Immature natural killer cell (primary cell): ENCODE measurements around the gene FRMD4B. TPM values are rescaled to one million over a fixed set of nuclear protein-coding genes. Genes with fewer than 3 reads are reported as not detected.

Experiments used
- DNase-seq, 3 donors: peaks; one replicate each; pipeline ENCODE4 v3.0.0; 2022; ENCODE audit warnings: mixed read lengths in 1 of 3
- H3K27ac Mint-ChIP-seq, 6 donors: one replicate each; pipeline ENCODE4 v1.8.0; 2020; ENCODE audit warnings: mixed read lengths in 6 of 6, mild to moderate bottlenecking in 5 of 6, inconsistent platforms in 4 of 6, moderate library complexity in 3 of 6
- H3K27me3 Mint-ChIP-seq, 3 donors: one replicate each; pipeline ENCODE4 v1.8.0; 2020 to 2021; ENCODE audit warnings: low read depth in 3 of 3, mild to moderate bottlenecking in 3 of 3, mixed read lengths in 3 of 3, moderate library complexity in 3 of 3, inconsistent platforms in 1 of 3
- H3K36me3 Mint-ChIP-seq, 3 donors: one replicate each; pipeline ENCODE4 v1.8.0; 2020; ENCODE audit warnings: mixed read lengths in 3 of 3, inconsistent platforms in 2 of 3, mild to moderate bottlenecking in 2 of 3
- H3K4me1 Mint-ChIP-seq, 2 donors: one replicate each; pipeline ENCODE4 v1.8.0; 2020; ENCODE audit warnings: inconsistent platforms in 2 of 2, mild to moderate bottlenecking in 2 of 2, mixed read lengths in 2 of 2, moderate library complexity in 1 of 2
- H3K4me3 Mint-ChIP-seq, 5 donors: one replicate each; pipeline ENCODE4 v1.8.0; 2020; ENCODE audit warnings: mild to moderate bottlenecking in 5 of 5, mixed read lengths in 5 of 5, inconsistent platforms in 3 of 5, moderate library complexity in 3 of 5
- H3K9me3 Mint-ChIP-seq, 6 donors: one replicate each; pipeline ENCODE4 v1.8.0; 2020; ENCODE audit warnings: mild to moderate bottlenecking in 6 of 6, mixed read lengths in 6 of 6, inconsistent platforms in 4 of 6, moderate library complexity in 3 of 6
- polyA plus RNA-seq, 3 donors: library from polyadenylated mRNA; unstranded; fragments of 300-500 nt; fragmentation: Illumina TruSeq; gene quantifications; one replicate each; pipeline ENCODE4 v1.2.3, GENCODE V29; 2021

FRMD4B gene
- polyA plus RNA-seq, 3 donors from 2014 or later: 1.3 to 16.1 (median 5.4) TPM

- no peaks in the 10 kb centered on the region for H3K36me3 Mint-ChIP-seq
- peaks cover 0 to 4% (median 3%) of the 10 kb centered on the region in 3 donors for H3K27me3 Mint-ChIP-seq
- H3K9me3 Mint-ChIP-seq: no peaks in the 10 kb centered on the region
- H3K4me3 Mint-ChIP-seq: no peak overlapping the region
- no peak for DNase-seq
- no peaks in the 10 kb centered on the region for H3K4me1 Mint-ChIP-seq
- no peak overlapping the region for H3K27ac Mint-ChIP-seq
These were observed 225.8 kb downstream of the FRMD4B start for GRCh38 chr3:69160107-69160506.

DNA sequence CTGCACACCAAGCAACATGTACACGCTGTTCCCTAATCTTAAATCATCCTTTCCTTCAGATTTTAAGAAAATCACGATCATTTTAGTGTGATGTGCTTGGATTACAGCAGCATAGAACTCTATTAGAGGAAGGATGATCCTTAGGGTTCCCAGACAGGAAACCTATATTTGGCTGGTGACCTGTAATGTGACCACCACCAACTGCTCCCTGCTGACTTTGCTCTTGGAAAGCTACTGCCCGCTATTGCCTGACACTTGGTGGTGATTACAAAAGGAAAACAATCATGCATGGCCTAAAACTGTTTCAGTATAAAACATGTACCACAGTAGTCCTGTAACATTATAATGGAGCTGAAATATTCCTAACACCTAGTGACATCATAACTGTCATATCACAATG is 236.3 kb downstream of the FRMD4B start:
- no peak for DNase-seq
- H3K9me3 Mint-ChIP-seq: no peaks in the 10 kb centered on the region
- no peaks in the 10 kb centered on the region for H3K36me3 Mint-ChIP-seq
- peaks cover 0 to 3% (median 0%) of the 10 kb centered on the region in 3 donors for H3K27me3 Mint-ChIP-seq
- H3K4me1 Mint-ChIP-seq: no peaks in the 10 kb centered on the region
- no peak overlapping the region for H3K27ac Mint-ChIP-seq
- H3K4me3 Mint-ChIP-seq: no peak overlapping the region

DNA sequence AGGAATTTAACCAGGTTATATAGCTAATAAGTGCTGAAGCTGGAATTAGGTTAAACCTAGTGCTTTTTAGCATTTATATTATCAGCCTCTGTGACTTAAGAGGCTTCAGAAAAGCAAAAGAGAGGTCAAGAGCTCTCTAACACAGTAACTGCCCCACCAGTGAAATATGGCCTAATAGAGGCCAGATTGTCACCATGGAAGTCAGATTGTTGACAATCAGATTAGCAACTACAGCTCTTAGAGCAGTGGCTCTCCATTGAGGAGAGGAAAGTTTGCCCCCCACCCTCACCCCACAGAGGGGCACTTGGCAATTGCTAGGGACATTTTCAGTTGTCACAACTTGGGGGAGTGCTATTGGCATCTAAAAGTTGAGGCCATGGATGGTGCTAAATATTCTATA is 240.2 kb downstream of the FRMD4B start:
- DNase-seq: no peak
- H3K9me3 Mint-ChIP-seq: no peaks in the 10 kb centered on the region
- peaks cover 0 to 1% (median 0%) of the 10 kb centered on the region in 3 donors for H3K27me3 Mint-ChIP-seq
- no peak overlapping the region for H3K4me3 Mint-ChIP-seq
- H3K4me1 Mint-ChIP-seq: no peaks in the 10 kb centered on the region
- H3K36me3 Mint-ChIP-seq: no peaks in the 10 kb centered on the region
- no peak overlapping the region for H3K27ac Mint-ChIP-seq

- H3K36me3 Mint-ChIP-seq: no peaks in the 10 kb centered on the region
- H3K27me3 Mint-ChIP-seq: peaks cover 0 to 3% (median 1%) of the 10 kb centered on the region in 3 donors
- no peak for DNase-seq
- H3K27ac Mint-ChIP-seq: peak overlapping the region in 1 of 6 donors; percentile 51
- no peaks in the 10 kb centered on the region for H3K9me3 Mint-ChIP-seq
- H3K4me1 Mint-ChIP-seq: no peaks in the 10 kb centered on the region
- H3K4me3 Mint-ChIP-seq: no peak overlapping the region
These were observed 241.2 kb downstream of the FRMD4B start for GRCh38 chr3:69144631-69145245.

- no peak overlapping the region for H3K27ac Mint-ChIP-seq
- DNase-seq: no peak
- peaks cover 0 to 5% (median 4%) of the 10 kb centered on the region in 3 donors for H3K27me3 Mint-ChIP-seq
- H3K36me3 Mint-ChIP-seq: no peaks in the 10 kb centered on the region
- H3K4me3 Mint-ChIP-seq: no peak overlapping the region
- H3K9me3 Mint-ChIP-seq: no peaks in the 10 kb centered on the region
- H3K4me1 Mint-ChIP-seq: no peaks in the 10 kb centered on the region
These were observed 242.3 kb downstream of the FRMD4B start for GRCh38 chr3:69143612-69144011.

GRCh38 chr3:69142797-69143454 is 243.0 kb downstream of the FRMD4B start:
- H3K4me1 Mint-ChIP-seq: no peaks in the 10 kb centered on the region
- no peaks in the 10 kb centered on the region for H3K9me3 Mint-ChIP-seq
- DNase-seq: no peak
- H3K36me3 Mint-ChIP-seq: no peaks in the 10 kb centered on the region
- H3K27me3 Mint-ChIP-seq: peaks cover 0 to 5% (median 4%) of the 10 kb centered on the region in 3 donors
- H3K4me3 Mint-ChIP-seq: no peak overlapping the region
- H3K27ac Mint-ChIP-seq: no peak overlapping the region

DNA sequence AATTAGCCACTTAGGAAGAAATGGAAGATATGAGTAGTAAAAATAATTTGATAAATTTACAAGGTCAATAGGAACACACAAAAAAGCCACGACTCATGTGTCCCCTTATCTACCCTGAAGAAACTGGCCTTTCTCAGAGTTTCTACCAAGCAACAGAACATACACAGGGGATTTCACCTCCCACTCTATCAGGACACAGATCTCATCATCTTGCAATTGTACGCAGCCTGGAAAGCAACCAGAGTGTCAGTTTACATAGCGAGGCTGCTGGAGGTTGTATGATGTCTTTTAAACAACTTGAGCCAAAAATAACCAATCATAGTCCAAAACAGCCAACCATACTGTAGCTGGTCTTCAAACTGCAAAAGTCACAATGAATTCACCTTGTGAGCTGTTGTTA is 243.8 kb downstream of the FRMD4B start:
- Mint-ChIP-seq H3K36me3 (no peaks in the 10 kb centered on the region), H3K27me3 (peaks cover 0 to 9% (median 4%) of the 10 kb centered on the region in 3 donors), H3K4me3 (no peak overlapping the region), H3K9me3 (no peaks in the 10 kb centered on the region), H3K27ac (no peak overlapping the region), H3K4me1 (no peaks in the 10 kb centered on the region)
- DNase-seq: no peak

GRCh38 chr3:69141313-69141712 is 244.6 kb downstream of the FRMD4B start:
- H3K36me3 Mint-ChIP-seq: no peaks in the 10 kb centered on the region
- H3K4me3 Mint-ChIP-seq: no peak overlapping the region
- no peak for DNase-seq
- no peaks in the 10 kb centered on the region for H3K9me3 Mint-ChIP-seq
- H3K27me3 Mint-ChIP-seq: peaks cover 3 to 11% (median 4%) of the 10 kb centered on the region in 3 donors
- H3K27ac Mint-ChIP-seq: no peak overlapping the region
- H3K4me1 Mint-ChIP-seq: no peaks in the 10 kb centered on the region

DNA sequence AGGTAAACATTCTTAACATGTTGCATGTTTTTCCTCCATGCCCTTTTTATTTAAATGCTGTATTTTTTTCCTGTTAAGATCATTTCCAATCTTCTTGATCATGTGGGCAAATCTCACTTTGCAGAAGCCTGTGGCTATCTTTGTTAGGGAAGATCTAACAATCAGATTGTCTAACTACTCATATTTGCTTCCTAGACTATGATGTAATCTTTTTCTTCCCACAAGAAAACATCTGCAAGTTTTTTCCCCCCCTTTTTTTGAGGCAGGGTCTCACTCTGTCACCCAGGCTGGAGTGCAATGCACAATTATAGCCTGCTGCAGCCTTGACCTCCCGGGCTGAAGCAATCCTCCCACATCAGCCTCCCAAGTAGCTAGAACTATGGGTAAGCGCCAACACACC is 248.5 kb downstream of the FRMD4B start:
- H3K36me3 Mint-ChIP-seq: no peaks in the 10 kb centered on the region
- H3K4me3 Mint-ChIP-seq: no peak overlapping the region
- peaks cover 4 to 11% (median 4%) of the 10 kb centered on the region in 3 donors for H3K27me3 Mint-ChIP-seq
- H3K27ac Mint-ChIP-seq: no peak overlapping the region
- DNase-seq: no peak
- H3K9me3 Mint-ChIP-seq: no peaks in the 10 kb centered on the region
- no peaks in the 10 kb centered on the region for H3K4me1 Mint-ChIP-seq

DNA sequence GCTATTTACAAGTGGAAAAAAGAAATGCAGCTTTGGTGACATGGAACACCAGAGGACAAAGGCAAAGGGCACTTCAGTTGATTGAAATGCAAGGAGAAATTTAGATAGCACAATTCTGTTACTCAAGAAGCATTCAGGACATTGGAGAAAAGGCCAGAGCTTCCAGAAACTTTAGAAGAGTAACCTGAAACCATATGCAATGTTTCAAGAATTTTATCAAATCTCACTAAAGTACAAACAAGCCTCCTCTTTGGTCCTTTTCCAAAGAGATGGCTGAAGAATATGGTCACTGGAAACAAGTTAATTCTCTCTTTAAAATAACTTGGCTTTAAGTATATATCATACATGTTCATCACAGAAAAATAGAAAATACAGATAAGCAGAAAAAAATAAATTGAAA is 248.9 kb downstream of the FRMD4B start:
- no peak for DNase-seq
- no peak overlapping the region for H3K4me3 Mint-ChIP-seq
- H3K4me1 Mint-ChIP-seq: no peaks in the 10 kb centered on the region

DNA sequence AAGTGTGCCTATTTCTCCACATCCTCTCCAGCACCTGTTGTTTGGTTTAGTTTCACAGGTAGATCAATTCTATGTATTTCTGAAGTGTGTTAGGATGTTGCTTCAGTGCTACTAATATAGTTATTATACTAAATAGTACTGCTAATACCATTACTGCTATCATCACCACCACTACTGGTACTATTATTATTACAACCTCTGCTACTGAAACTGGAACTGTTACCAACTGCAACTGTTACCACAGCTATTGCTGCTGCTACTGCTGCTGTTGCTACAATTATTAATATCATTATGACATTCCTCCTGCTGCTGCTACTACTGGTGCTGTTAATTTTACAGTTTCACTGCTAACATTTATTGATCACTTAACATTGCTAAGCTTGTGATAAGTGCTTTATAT is 255.2 kb downstream of the FRMD4B start:
- no peak for DNase-seq
- peaks cover 0 to 8% (median 2%) of the 10 kb centered on the region in 3 donors for H3K27me3 Mint-ChIP-seq
- no peaks in the 10 kb centered on the region for H3K9me3 Mint-ChIP-seq
- H3K36me3 Mint-ChIP-seq: no peaks in the 10 kb centered on the region
- no peak overlapping the region for H3K27ac Mint-ChIP-seq
- no peaks in the 10 kb centered on the region for H3K4me1 Mint-ChIP-seq
- H3K4me3 Mint-ChIP-seq: no peak overlapping the region

More for the DNA sequence above, 248.9 kb downstream of the FRMD4B start:
- Mint-ChIP-seq H3K9me3 (no peaks in the 10 kb centered on the region), H3K36me3 (no peaks in the 10 kb centered on the region), H3K27me3 (peaks cover 4 to 11% (median 4%) of the 10 kb centered on the region in 3 donors), H3K27ac (no peak overlapping the region)

- Mint-ChIP-seq H3K4me3 (no peak overlapping the region), H3K27ac (no peak overlapping the region), H3K27me3 (peaks cover 0 to 8% (median 4%) of the 10 kb centered on the region in 3 donors), H3K9me3 (no peaks in the 10 kb centered on the region), H3K4me1 (no peaks in the 10 kb centered on the region), H3K36me3 (no peaks in the 10 kb centered on the region)
- no peak for DNase-seq
These were observed 256.4 kb downstream of the FRMD4B start for GRCh38 chr3:69129531-69129930.

GRCh38 chr3:69128509-69128908 is 257.4 kb downstream of the FRMD4B start:
- DNase-seq: no peak
- no peaks in the 10 kb centered on the region for H3K36me3 Mint-ChIP-seq
- H3K4me3 Mint-ChIP-seq: no peak overlapping the region
- H3K27ac Mint-ChIP-seq: no peak overlapping the region
- no peaks in the 10 kb centered on the region for H3K9me3 Mint-ChIP-seq
- peaks cover 0 to 8% (median 4%) of the 10 kb centered on the region in 3 donors for H3K27me3 Mint-ChIP-seq
- no peaks in the 10 kb centered on the region for H3K4me1 Mint-ChIP-seq

DNA sequence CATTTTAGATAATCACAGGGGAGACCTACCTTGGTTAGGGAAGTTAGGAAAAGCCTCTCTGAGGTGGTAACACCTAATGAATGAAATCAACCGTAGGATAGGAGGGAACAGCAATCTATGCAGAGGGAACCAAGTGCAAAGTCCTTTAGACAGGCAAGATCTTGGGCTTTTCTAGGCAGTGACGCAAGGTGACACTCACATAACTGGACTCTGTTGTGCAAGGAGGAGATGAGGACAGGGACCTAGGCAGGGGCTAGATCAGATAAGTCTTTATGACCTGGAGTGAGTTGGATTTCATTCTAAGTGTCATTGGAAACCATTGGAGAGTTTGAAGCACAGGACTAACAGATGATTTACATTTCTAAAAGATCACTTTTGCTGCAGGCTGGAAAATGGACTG is 258.9 kb downstream of the FRMD4B start:
- no peak for DNase-seq
- Mint-ChIP-seq H3K4me3 (no peak overlapping the region), H3K27ac (no peak overlapping the region), H3K9me3 (no peaks in the 10 kb centered on the region), H3K4me1 (no peaks in the 10 kb centered on the region), H3K27me3 (peaks cover 0 to 7% (median 4%) of the 10 kb centered on the region in 3 donors), H3K36me3 (no peaks in the 10 kb centered on the region)

- H3K36me3 Mint-ChIP-seq: no peaks in the 10 kb centered on the region
- no peaks in the 10 kb centered on the region for H3K9me3 Mint-ChIP-seq
- no peaks in the 10 kb centered on the region for H3K4me1 Mint-ChIP-seq
- no peak overlapping the region for H3K4me3 Mint-ChIP-seq
- H3K27me3 Mint-ChIP-seq: peaks cover 0 to 6% (median 4%) of the 10 kb centered on the region in 3 donors
- no peak overlapping the region for H3K27ac Mint-ChIP-seq
- DNase-seq: no peak
These were observed 259.7 kb downstream of the FRMD4B start for GRCh38 chr3:69126216-69126615.
